Chondrocyte (in vitro differentiated cells): ENCODE measurements around the gene BTBD16. TPM values are rescaled to one million over a fixed set of nuclear protein-coding genes. Genes with fewer than 3 reads are reported as not detected.
A peak's percentile ranks its signal among the peaks of the same experiment; 100 is the strongest.

Experiments
- DNase-seq: peaks from one replicate; pipeline ENCODE4 v3.0.0; 2021; ENCODE audit warnings: mixed read lengths, low spot score
- H3K27ac Mint-ChIP-seq: one replicate; pipeline ENCODE4 v1.8.0; 2021; ENCODE audit warnings: mild to moderate bottlenecking, moderate library complexity, mixed read lengths; ENCODE audit not compliant: unreplicated experiment
- H3K27me3 Mint-ChIP-seq: 2 replicates; pipeline ENCODE4 v1.8.0; 2021; ENCODE audit warnings: low read depth, mixed read lengths
- H3K36me3 Mint-ChIP-seq: 2 replicates; pipeline ENCODE4 v1.8.0; 2021; ENCODE audit warnings: low read depth, mixed read lengths
- H3K4me1 Mint-ChIP-seq: 2 replicates; pipeline ENCODE4 v1.8.0; 2021; ENCODE audit warnings: low read depth, mild to moderate bottlenecking, mixed read lengths
- H3K4me3 Mint-ChIP-seq: one replicate; pipeline ENCODE4 v1.8.0; 2021; ENCODE audit warnings: mild to moderate bottlenecking, moderate library complexity, mixed read lengths; ENCODE audit not compliant: unreplicated experiment
- H3K9me3 Mint-ChIP-seq: 2 replicates; pipeline ENCODE4 v1.8.0; 2021; ENCODE audit warnings: low read depth, mixed read lengths
- CTCF ChIP-seq: fragments of 200-600 bp; sonication (generic); IDR thresholded peaks from 2 replicates; pipeline ENCODE4 v1.5.0; 2021; ENCODE audit warnings: antibody characterized with exemption, mild to moderate bottlenecking, moderate library complexity
- total RNA-seq: library from RNA; stranded (reverse); gene quantifications from 3 replicates; pipeline ENCODE4 v1.2.1, GENCODE V29; 2021

The BTBD16 gene
- total RNA-seq, 1 donor from 2014 or later = 0.10 TPM

GRCh38 chr10:122341141-122341810, 70.2 kb downstream of the BTBD16 start:
- H3K9me3 Mint-ChIP-seq = no peaks in the 10 kb centered on the region
- no peak overlapping the region for H3K27ac Mint-ChIP-seq
- H3K27me3 Mint-ChIP-seq = no peaks in the 10 kb centered on the region
- DNase-seq = no peak
- H3K4me1 Mint-ChIP-seq = peaks cover 30% of the 10 kb centered on the region
- TF ChIP-seq CTCF = no peak
- no peak overlapping the region for H3K4me3 Mint-ChIP-seq
- H3K36me3 Mint-ChIP-seq = no peaks in the 10 kb centered on the region

GRCh38 chr10:122342293-122343134, 71.4 kb downstream of the BTBD16 start:
- H3K36me3 Mint-ChIP-seq = no peaks in the 10 kb centered on the region
- peaks cover 2% of the 10 kb centered on the region for H3K9me3 Mint-ChIP-seq
- H3K4me1 Mint-ChIP-seq = peaks cover 30% of the 10 kb centered on the region
- no peak overlapping the region for H3K4me3 Mint-ChIP-seq
- peak; percentile 91 for TF ChIP-seq CTCF
- no peaks in the 10 kb centered on the region for H3K27me3 Mint-ChIP-seq
- peak overlapping the region; percentile 74 for H3K27ac Mint-ChIP-seq
- DNase-seq = no peak

- no peaks in the 10 kb centered on the region for H3K36me3 Mint-ChIP-seq
- no peak for TF ChIP-seq CTCF
- H3K27ac Mint-ChIP-seq = no peak overlapping the region
- no peaks in the 10 kb centered on the region for H3K27me3 Mint-ChIP-seq
- peaks cover 30% of the 10 kb centered on the region for H3K4me1 Mint-ChIP-seq
- H3K9me3 Mint-ChIP-seq = peaks cover 2% of the 10 kb centered on the region
- DNase-seq = no peak
- H3K4me3 Mint-ChIP-seq = no peak overlapping the region
These were observed 72.2 kb downstream of the BTBD16 start for GRCh38 chr10:122343135-122343800.

- no peaks in the 10 kb centered on the region for H3K27me3 Mint-ChIP-seq
- TF ChIP-seq CTCF = no peak
- H3K9me3 Mint-ChIP-seq = peaks cover 2% of the 10 kb centered on the region
- no peak overlapping the region for H3K4me3 Mint-ChIP-seq
- peaks cover 30% of the 10 kb centered on the region for H3K4me1 Mint-ChIP-seq
- DNase-seq = no peak
- H3K36me3 Mint-ChIP-seq = no peaks in the 10 kb centered on the region
- no peak overlapping the region for H3K27ac Mint-ChIP-seq
These were observed 72.8 kb downstream of the BTBD16 start for GRCh38 chr10:122343936-122344335.

DNA sequence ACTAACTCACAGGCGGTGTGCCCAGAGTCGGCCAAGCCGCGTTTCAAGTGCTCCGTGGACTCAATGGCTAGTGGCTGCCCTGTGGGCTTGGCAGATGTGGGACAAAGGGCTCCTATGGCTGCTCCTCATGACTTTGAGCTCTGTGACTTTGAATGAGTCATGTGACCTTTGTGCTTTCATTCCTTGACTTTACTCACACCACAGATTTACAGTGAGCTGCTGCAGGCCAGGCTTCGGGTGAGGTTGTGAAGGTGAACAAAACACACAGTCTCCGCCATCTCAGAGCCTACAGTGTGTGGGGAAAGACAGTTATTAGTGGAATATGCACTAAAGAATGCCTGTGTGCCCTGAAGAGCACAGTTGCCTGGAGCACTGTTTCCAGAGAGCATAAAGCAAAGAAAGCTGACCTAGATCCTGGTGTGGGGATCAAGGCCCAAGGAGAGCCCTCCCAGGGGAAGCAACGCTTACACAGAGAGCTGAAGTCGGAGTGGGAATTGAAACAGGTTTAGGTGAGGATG, 73.7 kb downstream of the BTBD16 start:
- Mint-ChIP-seq H3K27me3 (no peaks in the 10 kb centered on the region), H3K9me3 (peaks cover 2% of the 10 kb centered on the region), H3K36me3 (no peaks in the 10 kb centered on the region), H3K4me3 (no peak overlapping the region), H3K4me1 (peaks cover 30% of the 10 kb centered on the region), H3K27ac (peak overlapping the region; percentile 15)
- TF ChIP-seq CTCF = no peak
- DNase-seq = no peak
